Thyroid gland (tissue), 4 donors: Measurements from ENCODE around the gene N4BP2L2. TPM values are rescaled to one million over a fixed set of nuclear protein-coding genes. Genes with fewer than 3 reads are reported as not detected.

Experiments
- DNase-seq, 2 donors: peaks; one replicate each; pipeline ENCODE4 v3.0.0-alpha.2; 2019
- H3K27ac ChIP-seq, 3 donors: fragments of 200-600 bp; sonication (generic); 1 replicate in 2 of 3; 2 replicates in 1 of 3; pipeline ENCODE4 v1.5.1; 2016 to 2019; ENCODE audit warnings: mild to moderate bottlenecking in 1 of 3, moderate library complexity in 1 of 3
- H3K27me3 ChIP-seq: fragments of 200-600 bp; sonication (generic); one replicate; pipeline ENCODE4 v1.5.1; 2019
- H3K36me3 ChIP-seq, 2 donors: fragments of 200-600 bp; sonication (generic); one replicate each; pipeline ENCODE4 v1.5.1; 2016 to 2019
- H3K4me1 ChIP-seq, 2 donors: fragments of 200-600 bp; sonication (generic); one replicate each; pipeline ENCODE4 v1.5.1; 2017 to 2019
- H3K4me3 ChIP-seq, 3 donors: fragments of 200-600 bp; sonication (generic); replicated peaks in 1 of 3; 1 replicate in 2 of 3; 2 replicates in 1 of 3; pipeline ENCODE4 v1.5.1; 2016; ENCODE audit warnings: mild to moderate bottlenecking in 1 of 3
- H3K9me3 ChIP-seq: fragments of 200-600 bp; sonication (generic); one replicate; pipeline ENCODE4 v1.5.1; 2017
- CTCF ChIP-seq, 6 experiments: fragments of 200-600 bp in 3 of 6; fragments of 450-650 bp in 3 of 6; sonication (generic) in 3 of 6; IDR thresholded peaks; one replicate each; pipeline ENCODE4 v1.5.1; 2016 to 2019; ENCODE audit warnings: antibody characterized with exemption in 6 of 6, mild to moderate bottlenecking in 2 of 6, inconsistent platforms in 1 of 6, moderate library complexity in 1 of 6
- POLR2A ChIP-seq, 2 donors: fragments of 450-650 bp; IDR thresholded peaks; one replicate each; pipeline ENCODE4 v1.6.1; 2017; ENCODE audit warnings: antibody characterized with exemption in 2 of 2, mild to moderate bottlenecking in 2 of 2, moderate library complexity in 1 of 2
- WGBS, 2 donors: methylation state at CpG; one replicate each; pipeline ENCODE4 v1.1.5; 2017; 5-methylcytosine and 5-hydroxymethylcytosine counted together
- intact Hi-C: fragments of 100-400 bp; cut with DNase I; formaldehyde crosslinking; loops from one replicate; pipeline ENCODE4 v1.15.1; 2023
- total RNA-seq, 4 donors: library from RNA; depleted of rRNA; stranded (reverse); fragments of >200 nt; gene quantifications; one replicate each; pipeline ENCODE4 v1.2.3, GENCODE V29; 2016

N4BP2L2 gene
- total RNA-seq, 4 donors from 2014 or later: 267 to 633 (median 382) TPM

- H3K27me3 ChIP-seq: no peaks in the 10 kb centered on the region
- intact Hi-C loops: no loop called here
- no peak for DNase-seq
- no peak overlapping the region for H3K4me3 ChIP-seq
- H3K9me3 ChIP-seq: no peaks in the 10 kb centered on the region
- H3K27ac ChIP-seq: no peak overlapping the region
- TF ChIP-seq CTCF (IDR thresholded peaks at IDR 0.05) (no peak), POLR2A (IDR thresholded peaks at IDR 0.05) (no peak)
- WGBS, 2 donors: 89 to 90% methylated on average over 2 of the region's 2 CpGs
- H3K4me1 ChIP-seq: peaks cover 6 to 7% of the 10 kb centered on the region in 2 donors
- no peaks in the 10 kb centered on the region for H3K36me3 ChIP-seq
These were observed 124.0 kb downstream of the N4BP2L2 start for GRCh38 chr13:32414580-32414979.

GRCh38 chr13:32413284-32413683 lies 125.3 kb downstream of the N4BP2L2 start:
- no peak for DNase-seq
- TF ChIP-seq POLR2A (IDR thresholded peaks at IDR 0.05) (no peak), CTCF (IDR thresholded peaks at IDR 0.05) (no peak)
- no peaks in the 10 kb centered on the region for H3K27me3 ChIP-seq
- no peaks in the 10 kb centered on the region for H3K36me3 ChIP-seq
- no peak overlapping the region for H3K4me3 ChIP-seq
- H3K27ac ChIP-seq: no peak overlapping the region
- H3K4me1 ChIP-seq: peaks cover 7 to 8% of the 10 kb centered on the region in 2 donors
- intact Hi-C loops: no loop called here
- WGBS, 2 donors: 96 to 98% methylated on average over 3 of the region's 3 CpGs
- H3K9me3 ChIP-seq: no peaks in the 10 kb centered on the region

DNA sequence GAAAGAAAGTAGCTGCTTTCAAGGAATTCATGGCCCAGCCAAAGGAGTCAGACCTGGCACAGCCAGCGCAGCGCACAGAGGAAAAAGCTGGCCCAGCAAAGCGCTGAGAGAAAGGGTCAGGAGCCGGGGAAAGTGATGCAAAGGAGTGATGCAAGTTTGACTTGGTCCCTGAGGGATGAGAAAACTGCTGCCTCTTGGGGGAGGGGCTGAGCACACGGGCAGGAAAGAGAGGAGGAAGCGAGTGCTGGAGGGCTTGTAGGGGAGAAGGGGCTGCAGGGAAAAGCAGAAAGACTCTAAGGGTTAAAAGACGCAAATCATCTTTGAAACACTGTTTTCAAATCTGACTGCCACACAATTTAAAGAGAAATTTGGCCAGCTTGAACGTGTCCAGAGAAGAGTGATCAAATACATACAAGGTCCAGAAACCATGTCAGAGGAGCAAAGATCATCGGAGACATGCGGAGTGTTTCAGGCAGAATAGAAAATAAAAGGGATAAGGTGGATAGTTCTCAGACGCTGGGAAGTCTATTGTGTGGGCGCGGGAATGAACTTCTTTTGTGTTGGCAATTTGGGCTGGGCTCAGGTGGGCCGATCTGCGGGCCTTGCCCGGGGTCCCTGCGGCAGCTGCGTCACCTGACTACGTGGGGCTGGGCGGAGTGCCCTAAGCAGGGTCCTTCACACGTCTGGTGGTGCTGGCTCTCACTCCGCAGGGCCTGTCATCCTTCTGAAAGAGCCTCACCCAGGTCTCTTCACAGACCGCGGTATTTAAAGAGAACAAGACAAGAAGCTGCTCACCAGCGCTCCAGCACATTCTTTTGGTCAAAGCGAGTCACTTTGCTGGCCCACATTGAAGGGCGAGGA lies 128.8 kb downstream of the N4BP2L2 start:
- H3K4me1 ChIP-seq: peaks cover 7 to 12% of the 10 kb centered on the region in 2 donors
- no peaks in the 10 kb centered on the region for H3K9me3 ChIP-seq
- no peak overlapping the region for H3K4me3 ChIP-seq
- peak; percentile 54 to 72 for DNase-seq
- no peaks in the 10 kb centered on the region for H3K36me3 ChIP-seq
- no peaks in the 10 kb centered on the region for H3K27me3 ChIP-seq
- 42 to 44% methylated on average over 27 of the region's 27 CpGs for WGBS, 2 donors
- H3K27ac ChIP-seq: peak overlapping the region; percentile 26 to 65 (median 42)
- TF ChIP-seq POLR2A (IDR thresholded peaks at IDR 0.05) (no peak), CTCF (IDR thresholded peaks at IDR 0.05) (no peak)
- intact Hi-C loops: no loop called here

DNA sequence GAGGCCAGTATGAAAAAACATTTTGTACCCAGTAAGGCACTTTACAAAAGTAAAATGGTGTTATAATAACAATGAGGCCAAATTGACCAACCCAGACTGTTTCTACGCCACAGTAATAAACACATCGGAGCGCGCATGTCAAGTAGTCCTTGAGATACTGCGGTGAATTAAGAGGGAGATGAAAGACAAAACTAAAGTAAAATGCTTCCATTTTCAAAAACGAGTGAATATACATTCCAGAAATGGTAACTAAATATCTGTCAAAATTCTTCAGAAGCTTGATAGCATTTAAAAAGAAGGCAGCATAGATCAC lies 129.6 kb downstream of the N4BP2L2 start:
- H3K27ac ChIP-seq: peak overlapping the region; percentile 26 to 65 (median 42)
- intact Hi-C loops: no loop called here
- no peak for TF ChIP-seq CTCF (IDR thresholded peaks at IDR 0.05)
- TF ChIP-seq POLR2A (IDR thresholded peaks at IDR 0.05): no peak
- H3K9me3 ChIP-seq: no peaks in the 10 kb centered on the region
- H3K4me3 ChIP-seq: no peak overlapping the region
- peak; percentile 69 to 72 for DNase-seq
- H3K4me1 ChIP-seq: peaks cover 7 to 12% of the 10 kb centered on the region in 2 donors
- 38% methylated on average over 6 of the region's 6 CpGs for WGBS, 2 donors
- H3K36me3 ChIP-seq: peaks cover 0 to 3% of the 10 kb centered on the region in 2 donors
- no peaks in the 10 kb centered on the region for H3K27me3 ChIP-seq

DNA sequence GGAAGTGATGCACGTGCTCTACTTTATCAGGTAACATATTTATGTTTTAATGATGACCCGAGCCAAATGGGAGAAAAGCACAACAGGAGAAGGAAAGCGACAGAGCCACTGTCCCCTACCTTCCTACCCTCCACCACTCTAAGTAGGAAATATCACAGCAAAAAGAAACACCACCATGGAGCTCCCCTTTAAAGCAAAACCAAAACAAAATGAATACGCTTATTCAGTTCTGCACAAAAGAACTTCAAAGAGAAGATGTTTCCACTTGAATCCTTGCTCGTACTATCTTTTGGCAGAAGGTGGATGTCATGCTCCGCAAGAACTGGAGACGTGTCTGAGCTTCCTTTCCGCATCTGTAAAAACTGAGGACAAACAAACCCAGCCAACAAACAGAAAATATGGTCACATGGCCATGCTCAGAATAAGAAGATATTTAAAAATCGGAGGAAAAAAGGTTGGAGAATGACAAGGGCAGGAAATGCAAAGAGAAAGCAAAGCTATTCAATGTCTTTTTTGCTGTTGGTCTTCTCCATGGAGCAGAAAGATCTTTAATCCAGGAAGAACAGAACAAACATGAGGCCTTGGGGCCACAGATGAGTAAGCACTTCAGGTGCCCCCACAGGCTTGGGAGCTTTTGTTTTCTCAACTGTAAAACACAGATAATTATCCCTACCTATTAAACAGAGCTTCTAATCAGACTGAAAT lies 130.1 kb downstream of the N4BP2L2 start:
- H3K4me3 ChIP-seq: no peak overlapping the region
- WGBS, 2 donors: 63 to 66% methylated on average over 9 of the region's 9 CpGs
- no peak for TF ChIP-seq POLR2A (IDR thresholded peaks at IDR 0.05)
- TF ChIP-seq CTCF (IDR thresholded peaks at IDR 0.05): no peak
- peaks cover 7 to 12% of the 10 kb centered on the region in 2 donors for H3K4me1 ChIP-seq
- H3K27me3 ChIP-seq: no peaks in the 10 kb centered on the region
- peaks cover 0 to 3% of the 10 kb centered on the region in 2 donors for H3K36me3 ChIP-seq
- H3K9me3 ChIP-seq: no peaks in the 10 kb centered on the region
- DNase-seq: peak; percentile 60 to 63
- intact Hi-C loops: no loop called here
- H3K27ac ChIP-seq: peak overlapping the region; percentile 26 to 65 (median 42)
